Body of pancreas (tissue), 4 donors: ENCODE measurements around the gene SMC1A. TPM values are rescaled to one million over a fixed set of nuclear protein-coding genes. Genes with fewer than 3 reads are reported as not detected.
"Not testable (repeated sequence)": the region's sequence is repeated elsewhere in the genome, so short reads cannot be mapped to it uniquely, and the experiment has no call there.

Experiments used
- ATAC-seq: fragments of 150-250 bp; one replicate; pipeline ENCODE4 v1.9.1; 2016
- DNase-seq, 4 donors: peaks; one replicate each; pipeline ENCODE4 v3.0.0-alpha.2; 2019
- H3K27ac ChIP-seq, 4 donors: fragments of 200-600 bp; sonication (generic); 1 replicate in 3 of 4; 2 replicates in 1 of 4; pipeline versions ENCODE4 v1.5.1 to v1.6.1; 2016 to 2019; ENCODE audit warnings: mild to moderate bottlenecking in 1 of 4, mixed read lengths in 1 of 4, moderate library complexity in 1 of 4
- H3K27me3 ChIP-seq, 2 donors: fragments of 200-600 bp; sonication (generic); one replicate each; pipeline ENCODE4 v1.6.0; 2016; ENCODE audit warnings: mild to moderate bottlenecking in 1 of 2
- H3K36me3 ChIP-seq, 2 donors: fragments of 200-600 bp; sonication (generic); replicated peaks in 1 of 2; 2 replicates each; pipeline ENCODE4 v1.5.1; 2016; ENCODE audit warnings: low read depth in 2 of 2; ENCODE audit not compliant: insufficient read depth in 1 of 2
- H3K4me1 ChIP-seq: fragments of 200-600 bp; sonication (generic); one replicate; pipeline ENCODE4 v1.6.0; 2016
- H3K4me3 ChIP-seq, 2 donors: fragments of 200-600 bp; sonication (generic); 1 replicate in 1 of 2; 2 replicates in 1 of 2; pipeline ENCODE4 v1.5.1; 2016 to 2019
- H3K9me3 ChIP-seq, 3 donors: fragments of 200-600 bp; sonication (generic); 1 replicate in 2 of 3; 2 replicates in 1 of 3; pipeline ENCODE4 v1.5.1; 2016
- POLR2A ChIP-seq, 3 donors: fragments of 450-650 bp; IDR thresholded peaks; one replicate each; pipeline ENCODE4 v1.6.1; 2016; ENCODE audit warnings: antibody characterized with exemption in 3 of 3, mild to moderate bottlenecking in 2 of 3
- WGBS, 2 donors: methylation state at CpG; one replicate each; pipeline ENCODE4 v1.1.5; 2017; 5-methylcytosine and 5-hydroxymethylcytosine counted together
- intact Hi-C: fragments of 100-400 bp; cut with DNase I; formaldehyde crosslinking; loops from one replicate; pipeline ENCODE4 v1.15.1; 2023
- total RNA-seq, 2 donors: library from RNA; depleted of rRNA; stranded (reverse); fragments of >200 nt; gene quantifications; one replicate each; pipeline ENCODE4 v1.1.0, GENCODE V29; 2016
- TF ChIP-seq, protein P1 (sequence below), 7 experiments: fragments of 450-650 bp in 4 of 7; fragments of 200-600 bp in 3 of 7; sonication (generic) in 3 of 7; IDR thresholded peaks; one replicate each; pipeline ENCODE4 v1.5.1; 2016 to 2019; ENCODE audit warnings: antibody characterized with exemption in 7 of 7

SMC1A gene
- total RNA-seq, 2 donors from 2014 or later = 24.6 to 38.6 TPM

DNA sequence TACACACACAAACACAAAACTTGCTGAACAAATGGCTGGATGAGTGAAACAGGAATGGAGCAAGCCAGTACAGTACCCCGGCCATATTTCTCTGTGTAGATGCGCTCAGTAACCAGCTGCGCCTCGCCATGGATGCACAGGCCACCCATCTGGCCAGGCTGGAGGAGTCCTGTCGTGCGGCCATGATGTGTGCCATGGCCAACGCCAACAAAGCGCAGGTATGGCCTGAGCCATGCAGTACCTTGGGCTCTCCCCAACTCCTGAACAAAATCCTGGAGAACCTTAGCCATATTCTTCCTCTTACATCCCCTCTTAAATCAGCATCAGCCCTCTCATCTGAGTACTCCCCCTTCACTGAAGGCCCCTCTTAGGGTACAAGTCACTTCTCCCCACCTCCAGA lies 7.3 kb upstream of the SMC1A start:
- H3K27me3 ChIP-seq = no peaks in the 10 kb centered on the region
- WGBS, 2 donors = 91 to 100% methylated on average over 2 to 8 of the region's 8 CpGs
- no peak overlapping the region for H3K27ac ChIP-seq
- TF ChIP-seq, protein P1, sequence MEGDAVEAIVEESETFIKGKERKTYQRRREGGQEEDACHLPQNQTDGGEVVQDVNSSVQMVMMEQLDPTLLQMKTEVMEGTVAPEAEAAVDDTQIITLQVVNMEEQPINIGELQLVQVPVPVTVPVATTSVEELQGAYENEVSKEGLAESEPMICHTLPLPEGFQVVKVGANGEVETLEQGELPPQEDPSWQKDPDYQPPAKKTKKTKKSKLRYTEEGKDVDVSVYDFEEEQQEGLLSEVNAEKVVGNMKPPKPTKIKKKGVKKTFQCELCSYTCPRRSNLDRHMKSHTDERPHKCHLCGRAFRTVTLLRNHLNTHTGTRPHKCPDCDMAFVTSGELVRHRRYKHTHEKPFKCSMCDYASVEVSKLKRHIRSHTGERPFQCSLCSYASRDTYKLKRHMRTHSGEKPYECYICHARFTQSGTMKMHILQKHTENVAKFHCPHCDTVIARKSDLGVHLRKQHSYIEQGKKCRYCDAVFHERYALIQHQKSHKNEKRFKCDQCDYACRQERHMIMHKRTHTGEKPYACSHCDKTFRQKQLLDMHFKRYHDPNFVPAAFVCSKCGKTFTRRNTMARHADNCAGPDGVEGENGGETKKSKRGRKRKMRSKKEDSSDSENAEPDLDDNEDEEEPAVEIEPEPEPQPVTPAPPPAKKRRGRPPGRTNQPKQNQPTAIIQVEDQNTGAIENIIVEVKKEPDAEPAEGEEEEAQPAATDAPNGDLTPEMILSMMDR (IDR thresholded peaks at IDR 0.05) = no peak
- TF ChIP-seq POLR2A (IDR thresholded peaks at IDR 0.05) = no peak
- no peak for DNase-seq
- intact Hi-C loops = loop anchor here (10.0 kb wide), 1 partner anchor 115 kb away; no protein-coding TSS in a partner anchor
- H3K4me1 ChIP-seq = peaks cover 9% of the 10 kb centered on the region
- H3K9me3 ChIP-seq = no peaks in the 10 kb centered on the region
- H3K4me3 ChIP-seq = no peak overlapping the region
- ATAC-seq = no peak
- H3K36me3 ChIP-seq = no peaks in the 10 kb centered on the region

DNA sequence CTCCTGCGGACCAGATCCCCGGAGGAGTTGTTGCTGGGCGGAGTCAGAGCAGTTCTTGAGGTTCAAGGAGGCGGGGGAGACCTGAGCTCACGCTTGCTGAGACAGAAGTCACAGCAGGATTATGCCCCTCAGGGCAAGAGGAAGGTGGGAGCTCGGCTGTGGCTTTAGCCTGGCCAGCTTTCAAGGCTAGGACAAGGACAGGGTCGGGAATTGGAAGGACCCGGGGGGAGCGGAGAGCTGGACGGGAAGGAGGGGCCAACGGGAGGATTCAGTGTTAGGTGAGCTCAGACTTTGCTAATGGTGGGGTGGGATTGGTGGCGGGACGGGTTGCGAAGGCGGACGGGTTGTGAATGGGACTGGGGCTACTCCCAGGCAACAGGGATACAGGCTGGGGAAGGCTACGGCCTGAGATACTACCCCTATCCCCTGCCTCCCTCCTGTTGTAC lies 430 bp upstream of the SMC1A start, which contains the start of gene RIBC1:
Gene RIBC1 (plus strand): TSS at position 13 of the 446 bp plus-strand sequence. CDS start 3,404 bp downstream, outside the sequence.
- no peak for TF ChIP-seq POLR2A (IDR thresholded peaks at IDR 0.05)
- TF ChIP-seq, protein P1 (IDR thresholded peaks at IDR 0.05) = no peak
- 3% methylated on average over 16 of the region's 17 CpGs; no CpG with 5 or more reads in 1 of the 2 donors for WGBS, 2 donors

DNA sequence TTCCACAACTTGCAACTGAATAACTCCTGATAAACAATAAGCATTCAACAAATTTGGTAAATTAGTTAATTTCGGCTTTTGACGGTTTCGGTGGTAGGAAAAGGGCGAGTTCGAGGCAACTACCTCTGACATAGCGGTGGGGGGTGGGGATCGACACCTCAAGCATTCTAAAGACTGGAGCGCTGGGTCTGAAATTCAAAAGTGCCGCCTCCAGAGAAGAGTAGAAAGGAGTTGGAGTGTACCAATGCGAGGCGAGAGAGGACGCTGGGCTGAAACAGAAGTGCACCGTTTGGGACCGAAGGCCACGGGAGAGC lies 725 bp downstream of the SMC1A start:
- H3K4me1 ChIP-seq = peaks cover 12% of the 10 kb centered on the region
- no peaks in the 10 kb centered on the region for H3K9me3 ChIP-seq
- H3K27ac ChIP-seq = peak overlapping the region; percentile 83 to 93 (median 86)
- DNase-seq (no peak), ATAC-seq (peak; percentile 10)
- H3K27me3 ChIP-seq = no peaks in the 10 kb centered on the region
- TF ChIP-seq, protein P1 (IDR thresholded peaks at IDR 0.05) = no peak
- TF ChIP-seq POLR2A (IDR thresholded peaks at IDR 0.05) = no peak
- intact Hi-C loops = no loop called here
- WGBS, 2 donors = 1% methylated on average over 12 to 13 of the region's 15 CpGs
- no peaks in the 10 kb centered on the region for H3K36me3 ChIP-seq
- peak overlapping the region; percentile 34 to 73 for H3K4me3 ChIP-seq

More for the DNA sequence above, 430 bp upstream of the SMC1A start, which contains the start of gene RIBC1:
- intact Hi-C loops = no loop called here
- H3K36me3 ChIP-seq = no peaks in the 10 kb centered on the region
- H3K27me3 ChIP-seq = no peaks in the 10 kb centered on the region
- H3K4me1 ChIP-seq = peaks cover 12% of the 10 kb centered on the region
- no peak for DNase-seq
- H3K27ac ChIP-seq = peak within 1 kb of the TSS; percentile 83 to 93 (median 86)
- peak; percentile 22 for ATAC-seq
- H3K4me3 ChIP-seq = peak within 1 kb of the TSS; percentile 34 to 73
- no peaks in the 10 kb centered on the region for H3K9me3 ChIP-seq

DNA sequence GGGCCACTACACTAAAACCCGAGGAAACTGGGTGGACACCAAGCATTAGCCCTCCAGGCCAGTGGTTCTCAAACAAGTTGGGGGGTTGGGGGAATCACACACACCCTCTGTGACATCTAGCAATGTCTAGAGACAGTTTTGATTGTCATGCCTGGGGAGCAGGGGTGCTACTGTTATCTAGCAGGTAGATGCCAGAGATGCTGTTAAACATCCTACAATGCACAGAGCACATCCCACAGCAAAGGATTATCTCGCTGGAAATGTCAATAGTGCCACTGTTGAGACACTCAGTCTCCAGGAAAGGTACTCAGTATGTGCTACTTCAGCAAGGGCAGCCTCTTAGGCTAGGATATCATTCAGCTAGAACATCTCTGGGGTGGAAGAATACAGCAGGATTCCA lies 1.3 kb downstream of the SMC1A start:
- H3K9me3 ChIP-seq = no peaks in the 10 kb centered on the region
- no peak overlapping the region for H3K27ac ChIP-seq
- no peak for TF ChIP-seq POLR2A (IDR thresholded peaks at IDR 0.05)
- TF ChIP-seq, protein P1 (IDR thresholded peaks at IDR 0.05) = no peak
- peaks cover 12% of the 10 kb centered on the region for H3K4me1 ChIP-seq
- intact Hi-C loops = no loop called here
- H3K4me3 ChIP-seq = no peak overlapping the region
- WGBS, 2 donors = 0 to 17% methylated on average over 1 to 2 of the region's 2 CpGs
- no peaks in the 10 kb centered on the region for H3K27me3 ChIP-seq
- DNase-seq (no peak), ATAC-seq (no peak)
- H3K36me3 ChIP-seq = no peaks in the 10 kb centered on the region

DNA sequence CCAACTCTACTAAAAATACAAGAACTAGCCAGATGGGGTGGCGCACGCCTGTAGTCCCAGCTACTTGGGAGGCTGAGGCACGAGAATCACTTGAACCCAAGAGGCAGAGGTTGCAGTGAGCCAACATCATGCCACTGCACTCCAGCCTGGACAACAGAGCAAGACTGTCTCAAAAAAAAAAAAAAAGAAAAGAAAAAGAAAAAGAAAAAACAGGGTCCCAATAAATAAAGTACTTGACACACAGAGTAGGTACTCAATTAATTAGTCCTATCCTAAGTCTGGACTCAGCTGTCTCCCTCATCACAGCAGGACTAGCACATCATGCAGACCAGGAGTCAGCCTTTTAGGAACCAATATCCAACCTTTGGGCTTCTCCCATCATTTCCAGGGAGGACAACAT lies 2.1 kb downstream of the SMC1A start:
- peaks cover 12% of the 10 kb centered on the region for H3K4me1 ChIP-seq
- WGBS, 2 donors = 87 to 100% methylated on average over 2 to 3 of the region's 3 CpGs
- H3K27me3 ChIP-seq, H3K9me3 ChIP-seq, intact Hi-C loops, H3K36me3 ChIP-seq, ATAC-seq, H3K4me3 ChIP-seq, H3K27ac ChIP-seq, DNase-seq: not testable (repeated sequence)
